Skeletal muscle satellite cell (primary cell): ENCODE results near the gene C6orf118.

Experiments used
- H3K27me3 ChIP-seq: 2 replicates; pipeline ENCODE4 v1.7.0; 2013; ENCODE audit warnings: low read length; ENCODE audit not compliant: control insufficient read depth, insufficient read depth
- H3K36me3 ChIP-seq: 2 replicates; pipeline ENCODE4 v1.7.0; 2013; ENCODE audit warnings: mild to moderate bottlenecking, control low read depth, low read length; ENCODE audit not compliant: insufficient read depth
- H3K4me1 ChIP-seq: 2 replicates; pipeline ENCODE4 v1.7.0; 2013; ENCODE audit warnings: low read length; ENCODE audit not compliant: control insufficient read depth, insufficient read depth
- H3K4me2 ChIP-seq: 2 replicates; pipeline ENCODE4 v1.7.0; 2013; ENCODE audit warnings: mild to moderate bottlenecking, low read length
- H3K4me3 ChIP-seq: 2 replicates; pipeline ENCODE4 v1.7.0; 2013; ENCODE audit warnings: low read length
- H3K9ac ChIP-seq: 2 replicates; pipeline ENCODE4 v1.7.0; 2013; ENCODE audit warnings: mild to moderate bottlenecking, low read depth, low read length, moderate library complexity
- H3K9me3 ChIP-seq: replicated peaks from 2 replicates; pipeline ENCODE4 v1.7.0; 2013; ENCODE audit warnings: mild to moderate bottlenecking, control low read depth, low read length

C6orf118 gene

GRCh38 chr6:165298402-165298801 lies 11.0 kb downstream of the C6orf118 start:
- Histone ChIP-seq H3K4me2 (no peak overlapping the region), H3K9me3 (no peaks in the 10 kb centered on the region), H3K36me3 (no peaks in the 10 kb centered on the region), H3K9ac (no peak overlapping the region), H3K4me1 (no peaks in the 10 kb centered on the region), H3K4me3 (no peak overlapping the region), H3K27me3 (no peaks in the 10 kb centered on the region)

DNA sequence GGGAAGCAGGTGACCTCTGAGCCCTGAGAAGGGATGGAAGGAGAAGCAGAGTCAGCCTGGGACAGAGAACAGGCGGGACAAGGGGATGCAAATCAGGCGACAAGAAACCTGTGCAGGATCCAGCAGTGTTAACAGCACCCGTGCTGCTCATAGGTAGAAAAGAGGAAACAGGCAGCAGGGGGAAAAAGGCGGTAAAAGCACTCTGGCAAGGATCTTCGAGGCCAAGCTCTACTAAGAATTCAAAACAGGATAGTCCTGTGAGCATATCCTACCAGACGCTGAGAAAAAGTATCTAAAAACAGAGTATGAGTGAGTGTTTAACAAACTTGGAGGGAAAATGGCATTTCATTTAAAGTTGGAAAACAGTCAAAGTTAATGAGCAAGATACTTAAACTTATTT lies 16.7 kb downstream of the C6orf118 start:
- H3K4me3 ChIP-seq, result no peak overlapping the region
- no peak overlapping the region for H3K9ac ChIP-seq
- no peaks in the 10 kb centered on the region for H3K4me1 ChIP-seq
- H3K27me3 ChIP-seq, result no peaks in the 10 kb centered on the region
- H3K4me2 ChIP-seq, result no peak overlapping the region
- H3K36me3 ChIP-seq, result no peaks in the 10 kb centered on the region
- H3K9me3 ChIP-seq, result no peaks in the 10 kb centered on the region

- Histone ChIP-seq H3K36me3 (no peaks in the 10 kb centered on the region), H3K9ac (no peak overlapping the region)
Observed at GRCh38 chr6:165274611-165275010, 34.8 kb downstream of the C6orf118 start.

DNA sequence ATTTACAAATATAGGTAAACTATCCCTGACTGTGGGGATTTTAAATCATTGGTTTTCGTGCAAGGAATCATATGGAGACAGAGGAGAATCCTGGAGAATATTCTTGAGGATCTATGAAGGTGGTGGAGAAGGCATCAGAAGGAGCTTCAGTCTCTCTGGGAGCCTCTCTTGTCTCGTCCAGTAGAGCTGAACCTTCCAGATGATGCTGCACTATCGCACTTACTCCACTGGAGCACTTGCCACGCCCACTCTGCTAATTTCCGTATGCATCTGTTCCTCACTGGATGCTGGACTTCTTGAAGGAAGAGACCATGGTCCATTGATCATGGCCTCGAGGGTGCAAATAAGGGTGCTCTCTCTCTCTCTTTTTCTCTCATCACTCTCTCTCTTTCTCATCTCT lies 36.8 kb downstream of the C6orf118 start:
- Histone ChIP-seq H3K27me3 (peaks cover 2% of the 10 kb centered on the region), H3K4me3 (no peak overlapping the region), H3K9ac (no peak overlapping the region), H3K4me1 (no peaks in the 10 kb centered on the region), H3K4me2 (no peak overlapping the region), H3K9me3 (no peaks in the 10 kb centered on the region), H3K36me3 (no peaks in the 10 kb centered on the region)

More at GRCh38 chr6:165274611-165275010, 34.8 kb downstream of the C6orf118 start:
- Histone ChIP-seq H3K4me2 (no peak overlapping the region), H3K4me1 (no peaks in the 10 kb centered on the region), H3K9me3 (no peaks in the 10 kb centered on the region), H3K4me3 (no peak overlapping the region), H3K27me3 (peaks cover 4% of the 10 kb centered on the region)

DNA sequence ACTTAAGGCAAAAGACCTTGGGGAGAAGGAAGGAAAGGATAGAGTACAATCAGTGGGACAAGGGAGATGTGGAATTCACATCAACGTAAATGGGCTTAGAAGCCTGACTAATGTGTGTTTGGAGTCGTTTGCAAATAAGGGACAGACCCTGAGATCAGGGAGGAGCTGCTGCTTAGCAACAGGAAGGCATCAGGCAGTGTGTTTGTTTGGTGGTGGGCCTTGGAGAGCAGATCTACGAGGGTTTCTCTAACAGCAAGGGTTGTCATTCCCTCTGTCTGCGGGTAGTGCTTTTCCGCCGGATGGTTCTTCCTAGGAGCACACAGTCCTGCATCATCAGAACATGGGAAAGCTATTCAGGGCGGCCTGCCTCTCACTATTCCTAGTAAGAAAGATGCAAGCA lies 40.4 kb downstream of the C6orf118 start:
- H3K4me1 ChIP-seq, result no peaks in the 10 kb centered on the region
- no peaks in the 10 kb centered on the region for H3K27me3 ChIP-seq
- H3K9me3 ChIP-seq, result no peaks in the 10 kb centered on the region
- no peak overlapping the region for H3K4me3 ChIP-seq
- H3K4me2 ChIP-seq, result no peak overlapping the region
- no peaks in the 10 kb centered on the region for H3K36me3 ChIP-seq
- no peak overlapping the region for H3K9ac ChIP-seq

DNA sequence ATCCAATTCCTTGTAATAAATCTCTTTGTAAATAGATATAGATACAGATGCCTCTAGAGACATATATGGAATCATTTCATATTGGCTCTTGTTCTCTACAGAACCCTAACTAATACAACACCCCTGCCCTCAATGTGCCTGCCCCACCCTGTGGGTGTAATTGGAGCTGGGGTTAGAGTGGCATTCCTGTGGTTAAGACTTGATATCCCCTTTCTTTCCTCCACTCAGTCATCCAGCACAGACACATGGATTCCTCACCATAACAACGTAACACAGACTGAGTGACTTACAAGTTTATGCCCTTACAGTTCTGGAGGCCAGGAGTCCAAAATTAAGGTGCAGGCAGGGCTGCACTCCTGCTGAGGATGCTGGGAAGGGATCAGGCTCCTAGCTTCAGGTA lies 42.8 kb downstream of the C6orf118 start:
- Histone ChIP-seq H3K4me3 (no peak overlapping the region), H3K36me3 (no peaks in the 10 kb centered on the region), H3K4me1 (no peaks in the 10 kb centered on the region), H3K9ac (no peak overlapping the region), H3K9me3 (no peaks in the 10 kb centered on the region), H3K4me2 (no peak overlapping the region), H3K27me3 (no peaks in the 10 kb centered on the region)

- H3K9ac ChIP-seq, result no peak overlapping the region
- no peaks in the 10 kb centered on the region for H3K9me3 ChIP-seq
- no peaks in the 10 kb centered on the region for H3K27me3 ChIP-seq
- H3K36me3 ChIP-seq, result no peaks in the 10 kb centered on the region
- no peaks in the 10 kb centered on the region for H3K4me1 ChIP-seq
- H3K4me3 ChIP-seq, result no peak overlapping the region
- H3K4me2 ChIP-seq, result no peak overlapping the region
Observed at GRCh38 chr6:165266191-165266590, 43.2 kb downstream of the C6orf118 start.

DNA sequence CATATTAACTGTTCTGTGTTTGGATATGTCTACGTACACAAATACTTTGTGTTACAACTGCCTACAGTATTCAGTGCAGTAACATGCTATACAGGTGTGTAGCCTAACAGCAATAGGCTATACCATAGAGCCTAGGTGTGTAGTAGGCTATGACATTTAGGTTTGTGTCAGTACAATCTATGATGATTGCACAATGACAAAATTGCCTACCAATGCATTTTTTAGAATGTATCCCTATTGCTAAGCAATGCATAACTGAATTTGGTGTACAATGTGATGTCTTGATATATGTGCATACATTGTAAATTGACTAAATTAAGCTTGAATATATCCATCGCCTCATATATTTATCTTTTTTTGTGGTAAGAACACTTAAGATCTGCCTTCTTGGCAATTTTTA lies 48.9 kb downstream of the C6orf118 start:
- no peaks in the 10 kb centered on the region for H3K27me3 ChIP-seq
- H3K9ac ChIP-seq, result no peak overlapping the region
- H3K36me3 ChIP-seq, result no peaks in the 10 kb centered on the region
- no peak overlapping the region for H3K4me2 ChIP-seq
- no peak overlapping the region for H3K4me3 ChIP-seq
- H3K4me1 ChIP-seq, result no peaks in the 10 kb centered on the region
- H3K9me3 ChIP-seq, result no peaks in the 10 kb centered on the region

- Histone ChIP-seq H3K9ac (no peak overlapping the region), H3K4me2 (no peak overlapping the region), H3K9me3 (no peaks in the 10 kb centered on the region), H3K4me1 (peaks cover 10% of the 10 kb centered on the region), H3K4me3 (no peak overlapping the region), H3K27me3 (no peaks in the 10 kb centered on the region), H3K36me3 (no peaks in the 10 kb centered on the region)
Observed at GRCh38 chr6:165249808-165250207, 59.6 kb downstream of the C6orf118 start.

GRCh38 chr6:165245701-165246100 lies 63.7 kb downstream of the C6orf118 start:
- peak overlapping the region; percentile 13 for H3K4me2 ChIP-seq
- no peaks in the 10 kb centered on the region for H3K9me3 ChIP-seq
- H3K9ac ChIP-seq, result peak overlapping the region; percentile 52
- H3K4me3 ChIP-seq, result no peak overlapping the region
- H3K4me1 ChIP-seq, result peaks cover 12% of the 10 kb centered on the region
- no peaks in the 10 kb centered on the region for H3K36me3 ChIP-seq
- no peaks in the 10 kb centered on the region for H3K27me3 ChIP-seq

- Histone ChIP-seq H3K27me3 (no peaks in the 10 kb centered on the region), H3K9ac (peak overlapping the region; percentile 52), H3K4me2 (peak overlapping the region; percentile 13), H3K4me1 (peaks cover 12% of the 10 kb centered on the region), H3K36me3 (no peaks in the 10 kb centered on the region), H3K4me3 (no peak overlapping the region), H3K9me3 (no peaks in the 10 kb centered on the region)
Observed at GRCh38 chr6:165245287-165245686, 64.1 kb downstream of the C6orf118 start.

DNA sequence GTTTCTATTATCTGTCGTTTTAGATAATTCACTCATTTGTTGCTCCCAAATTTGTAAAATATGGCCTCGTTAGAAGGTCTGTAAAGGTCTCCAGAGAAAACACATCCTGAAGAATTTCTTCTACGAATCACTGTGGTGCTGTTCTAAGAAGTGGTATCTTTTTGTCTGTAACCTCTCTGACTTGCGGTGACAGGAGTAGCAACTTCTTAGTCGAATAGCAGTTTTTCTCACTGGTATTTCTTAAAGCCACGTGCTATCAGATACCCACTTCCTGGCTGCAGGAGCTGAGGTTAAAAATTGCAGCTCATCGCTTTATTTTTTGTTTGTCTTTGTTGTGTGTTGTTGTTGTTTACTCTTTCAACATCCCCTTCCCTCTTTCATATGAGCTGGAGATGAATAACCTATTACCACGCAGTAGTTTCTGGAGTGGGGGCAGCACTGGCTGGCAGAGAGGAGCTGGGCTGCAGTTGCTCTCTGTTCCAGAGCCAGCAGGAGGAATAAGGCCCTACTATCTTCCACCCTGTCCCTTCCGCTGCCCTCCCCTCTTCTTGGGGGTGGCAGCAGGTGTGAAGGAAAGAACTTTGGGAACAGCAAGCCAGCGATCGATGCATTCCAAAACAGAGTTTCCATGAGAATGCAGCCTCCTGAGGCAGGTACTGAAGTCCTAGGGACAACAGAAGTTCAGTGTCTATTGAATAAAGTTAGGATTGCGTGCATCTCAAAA lies 64.7 kb downstream of the C6orf118 start:
- Histone ChIP-seq H3K9me3 (no peaks in the 10 kb centered on the region), H3K4me2 (peak overlapping the region; percentile 8), H3K27me3 (no peaks in the 10 kb centered on the region), H3K9ac (peak overlapping the region; percentile 52), H3K36me3 (no peaks in the 10 kb centered on the region), H3K4me1 (peaks cover 12% of the 10 kb centered on the region), H3K4me3 (no peak overlapping the region)
